NCI-H146 treated with DMSO at 0.1 percent for 48 hours (cell line): ENCODE measurements around the gene UNC45B.
"Not testable (repeated sequence)": the region's sequence is repeated elsewhere in the genome, so short reads cannot be mapped to it uniquely, and the experiment has no call there.

Experiments used
- DNase-seq: peaks from one replicate; lab custom pipeline; 2025; ENCODE audit not compliant: unreplicated experiment; lab: John Stamatoyannopoulos, UW

Gene UNC45B

DNA sequence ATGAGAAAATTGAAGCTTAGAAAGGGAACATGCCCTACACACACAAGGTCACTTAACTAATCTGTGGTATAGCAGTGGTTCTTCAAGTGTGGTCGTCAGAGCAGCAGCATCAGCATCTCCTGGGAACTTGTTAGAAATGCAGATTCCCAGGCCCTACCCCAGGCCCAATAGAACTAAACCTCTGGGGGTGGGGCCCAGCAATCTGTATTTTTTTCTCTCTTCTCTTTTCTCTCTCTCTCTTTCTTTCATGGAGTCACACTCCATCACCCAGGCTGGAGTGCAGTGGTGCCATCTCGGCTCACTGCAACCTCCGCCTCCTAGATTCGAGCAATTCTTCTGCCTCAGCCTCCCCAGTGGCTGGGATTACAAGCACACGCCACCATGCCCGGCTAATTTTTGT is 9.4 kb upstream of the UNC45B start:
- no peak for DNase-seq

DNA sequence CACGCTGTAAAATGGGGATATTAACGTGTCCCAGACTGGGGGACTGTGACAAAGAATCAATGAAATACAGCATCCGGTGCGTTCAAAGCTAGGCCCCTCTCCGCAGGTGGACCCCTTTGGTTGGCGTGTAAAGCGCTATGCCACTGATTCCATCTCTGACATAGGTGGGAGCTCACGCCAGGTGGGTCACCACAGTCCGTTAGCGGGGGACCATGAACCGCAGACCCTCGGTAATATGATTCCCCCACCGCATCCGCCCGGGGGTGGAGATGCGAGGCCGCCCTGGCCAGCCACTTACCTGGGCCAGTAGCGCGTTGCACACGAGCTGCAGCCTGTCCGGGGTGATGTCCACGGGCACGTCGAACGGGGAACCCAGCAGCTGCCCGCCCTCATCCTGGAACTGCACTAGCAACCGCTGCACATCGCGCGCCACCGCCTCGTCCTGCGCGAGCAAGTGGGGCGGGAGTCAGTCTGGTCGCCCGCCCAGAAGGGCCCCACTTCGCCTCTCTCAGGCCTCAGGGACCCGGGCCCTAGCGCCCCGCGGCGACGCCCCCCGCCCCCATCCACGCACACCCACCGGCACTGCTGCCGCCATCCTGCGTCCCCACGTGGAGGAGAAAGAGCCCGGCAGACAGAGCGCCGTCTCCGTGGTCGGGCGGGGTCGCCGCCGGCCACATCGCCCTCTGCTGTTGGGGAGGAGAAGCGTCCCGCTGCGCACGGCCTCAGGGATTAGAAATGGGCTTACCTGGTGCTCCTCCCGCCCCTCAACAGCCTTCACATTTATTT is 5.7 kb upstream of the UNC45B start, which contains the start of gene NLE1:
TSS of gene NLE1 (minus strand) at position 623 of the 786 bp plus-strand sequence. CDS start at position 595, 28 bp downstream.
- peak; percentile 53 for DNase-seq

DNA sequence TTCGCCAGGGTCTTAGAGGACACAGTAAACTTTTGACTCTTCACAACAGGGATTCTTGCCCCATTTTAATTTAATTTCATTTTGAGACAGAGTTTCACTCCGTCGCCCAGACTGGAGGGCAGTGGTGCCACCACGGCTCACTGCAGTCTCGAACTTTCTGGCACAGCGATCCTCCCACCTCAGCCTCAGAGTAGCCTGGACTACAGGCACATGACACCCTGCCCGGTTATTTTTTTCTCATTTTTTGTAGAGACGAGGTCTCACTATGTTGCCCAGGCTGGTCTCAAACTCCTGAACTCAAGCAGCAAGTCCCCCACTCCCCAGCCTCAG is 5.2 kb upstream of the UNC45B start:
- DNase-seq, result no peak

GRCh38 chr17:35144840-35145239 is 2.8 kb upstream of the UNC45B start:
- no peak for DNase-seq

GRCh38 chr17:35146214-35146833 is 1.3 kb upstream of the UNC45B start:
- no peak for DNase-seq

DNA sequence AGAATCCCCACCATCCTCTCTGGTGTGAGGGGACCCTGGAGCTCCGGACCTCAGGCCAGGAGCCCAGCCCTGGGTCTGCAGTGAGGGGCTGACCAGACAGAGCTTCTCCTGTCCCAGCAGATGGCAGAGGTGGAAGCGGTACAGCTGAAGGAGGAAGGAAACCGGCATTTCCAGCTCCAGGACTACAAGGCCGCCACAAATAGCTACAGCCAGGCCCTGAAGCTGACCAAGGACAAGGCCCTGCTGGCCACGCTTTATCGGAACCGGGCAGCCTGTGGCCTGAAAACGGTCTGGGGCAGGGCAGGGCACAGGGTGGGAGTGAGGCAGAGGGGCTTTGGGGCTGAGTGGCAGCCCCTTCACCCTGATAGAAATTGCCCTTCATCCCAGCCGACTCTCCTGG is 527 bp downstream of the UNC45B start:
- DNase-seq, result no peak

DNA sequence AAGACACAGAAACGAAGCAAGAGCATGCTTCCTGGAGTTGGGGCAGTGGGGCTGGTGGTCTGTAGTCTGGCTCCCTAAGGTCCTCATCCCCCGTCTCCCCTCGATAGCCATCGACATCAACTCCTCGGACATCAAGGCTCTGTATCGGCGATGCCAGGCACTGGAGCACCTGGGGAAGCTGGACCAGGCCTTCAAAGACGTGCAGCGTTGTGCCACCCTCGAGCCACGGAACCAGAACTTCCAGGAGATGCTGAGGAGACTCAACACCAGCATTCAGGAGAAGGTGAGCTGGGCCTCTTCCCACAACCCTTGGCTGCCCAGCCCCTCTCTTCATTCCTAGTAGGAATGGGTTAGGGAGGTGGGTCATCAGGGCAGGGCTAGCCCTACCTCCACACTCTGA is 2.3 kb downstream of the UNC45B start:
- DNase-seq, result no peak

DNA sequence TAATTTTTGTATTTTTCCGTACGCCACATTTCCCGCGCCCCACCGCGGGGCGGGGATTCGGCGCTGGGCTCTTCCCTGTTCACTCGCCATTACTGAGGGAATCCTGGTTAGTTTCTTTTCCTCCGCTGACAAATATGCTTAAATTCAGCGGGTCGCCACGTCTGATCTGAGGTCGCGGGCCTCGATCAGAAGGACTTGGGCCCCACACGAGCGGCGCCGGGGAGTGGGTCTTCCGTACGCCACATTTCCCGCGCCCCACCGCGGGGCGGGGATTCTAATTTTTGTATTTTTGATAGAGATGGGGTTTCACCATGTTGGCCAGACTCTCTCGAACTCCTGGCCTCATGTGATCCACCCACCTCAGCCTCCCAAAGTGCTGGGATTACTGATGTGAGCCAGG is 3.5 kb downstream of the UNC45B start:
- not testable (repeated sequence) for DNase-seq

- no peak for DNase-seq
These were observed 5.0 kb downstream of the UNC45B start for GRCh38 chr17:35152421-35153140.

DNA sequence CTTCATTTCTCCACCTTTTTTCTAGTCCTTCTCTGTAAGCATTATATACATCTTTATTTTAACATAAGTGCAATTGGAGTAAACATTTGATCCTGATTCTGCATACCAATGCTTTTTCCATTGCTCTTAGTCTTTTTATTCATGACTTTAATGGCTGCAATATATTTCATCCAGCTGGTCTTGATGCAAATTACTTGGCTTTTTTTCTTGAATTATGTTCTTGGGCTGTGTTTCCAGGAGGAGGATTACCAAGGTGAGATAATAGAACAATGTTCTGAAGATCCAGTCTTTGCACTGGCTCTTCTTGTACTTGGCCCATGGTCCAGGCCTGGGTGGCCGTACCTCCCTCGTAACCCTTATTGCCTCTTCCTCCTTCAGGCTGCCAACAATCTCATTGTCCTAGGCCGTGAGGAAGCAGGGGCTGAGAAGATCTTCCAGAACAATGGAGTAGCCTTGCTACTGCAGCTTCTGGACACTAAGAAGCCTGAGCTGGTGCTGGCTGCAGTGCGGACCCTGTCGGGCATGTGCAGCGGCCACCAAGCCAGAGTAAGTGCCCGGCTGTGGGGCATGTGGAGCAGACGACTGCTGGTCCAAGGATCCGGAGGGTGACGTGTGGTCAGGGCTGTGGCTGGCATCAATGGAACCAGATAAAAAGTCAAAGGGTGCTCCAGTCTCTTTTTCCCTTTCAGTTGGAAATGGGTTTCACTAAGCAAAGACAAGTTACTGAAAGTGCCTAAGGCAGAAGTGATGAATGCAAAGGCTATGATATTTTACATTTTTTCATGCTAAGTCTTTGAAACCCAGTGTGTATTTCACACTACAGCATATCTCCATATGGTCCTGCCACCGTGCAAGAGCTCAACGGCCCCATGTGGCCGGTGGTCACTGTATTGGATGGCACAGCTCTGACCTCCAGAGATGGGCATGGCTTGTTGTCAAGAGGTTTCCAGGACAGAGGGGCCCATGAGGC is 6.9 kb downstream of the UNC45B start:
- DNase-seq, result no peak

- no peak for DNase-seq
These were observed 7.6 kb downstream of the UNC45B start for GRCh38 chr17:35155246-35155645.

- DNase-seq, result no peak
These were observed 12.3 kb downstream of the UNC45B start for GRCh38 chr17:35159940-35160339.

DNA sequence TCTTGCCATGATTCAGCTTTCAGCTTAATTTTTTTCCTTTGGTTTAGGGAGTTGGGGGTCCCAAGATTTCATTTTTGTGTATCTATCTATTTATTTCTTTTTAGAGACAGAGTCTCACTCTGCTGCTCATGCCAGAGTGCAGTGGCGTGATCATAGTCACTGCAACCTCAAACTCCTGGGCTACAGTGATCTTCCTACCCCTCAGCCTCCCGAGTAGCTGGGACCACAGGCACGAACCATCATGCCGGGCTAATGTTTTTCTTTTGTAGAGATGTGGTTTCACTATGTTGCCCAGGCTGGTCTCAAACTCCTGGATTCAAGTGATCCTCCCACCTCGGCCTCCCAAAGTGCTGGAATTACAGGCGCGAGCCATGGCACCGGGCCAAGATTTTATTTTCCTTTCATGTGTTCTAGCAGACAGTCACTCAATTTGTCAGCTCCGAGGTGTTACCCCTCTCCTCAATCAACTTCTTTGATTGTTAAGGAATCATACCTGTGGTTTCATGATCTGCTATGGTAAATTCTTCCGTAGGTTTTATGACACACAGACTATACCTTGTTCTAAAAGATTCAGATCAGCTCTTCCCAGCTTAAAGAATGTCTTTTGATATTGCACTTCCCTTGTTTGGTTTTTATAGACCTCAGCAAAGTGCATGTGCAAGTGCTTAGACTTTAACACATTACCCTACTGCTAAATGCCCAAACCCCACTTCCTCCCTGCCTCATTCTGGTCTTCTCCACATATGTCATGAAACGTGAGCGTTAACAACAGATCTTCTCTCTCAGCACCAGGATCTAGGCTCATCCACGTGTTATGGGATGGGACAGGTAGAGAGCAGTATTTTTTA is 13.0 kb downstream of the UNC45B start:
- DNase-seq, result no peak

DNA sequence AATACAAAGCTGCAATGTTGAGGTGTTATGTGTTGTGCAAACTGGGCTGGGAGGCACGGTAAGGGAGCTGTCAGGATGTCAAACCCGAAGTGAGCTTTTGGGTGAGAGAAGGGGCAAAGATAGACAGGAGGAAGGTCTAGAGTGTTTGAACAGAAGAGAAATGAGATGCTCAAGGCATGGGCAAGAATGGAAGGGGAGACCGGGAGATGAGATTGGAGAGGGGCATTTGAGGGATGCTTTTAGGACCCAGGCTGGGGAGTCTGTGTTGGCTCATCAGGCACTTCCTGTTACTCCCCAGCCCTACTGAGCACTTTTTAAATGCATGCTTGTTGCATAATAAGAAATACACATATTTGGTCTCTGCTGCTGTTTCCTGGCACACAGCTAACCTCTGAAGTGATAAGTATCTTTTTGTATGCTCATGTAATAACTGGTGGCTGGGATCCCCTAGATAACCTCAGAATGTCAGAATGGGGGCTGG is 13.7 kb downstream of the UNC45B start:
- DNase-seq, result no peak

GRCh38 chr17:35162755-35163154 is 15.1 kb downstream of the UNC45B start:
- DNase-seq, result no peak

- DNase-seq, result no peak
These were observed 16.3 kb downstream of the UNC45B start for GRCh38 chr17:35163886-35164285.

DNA sequence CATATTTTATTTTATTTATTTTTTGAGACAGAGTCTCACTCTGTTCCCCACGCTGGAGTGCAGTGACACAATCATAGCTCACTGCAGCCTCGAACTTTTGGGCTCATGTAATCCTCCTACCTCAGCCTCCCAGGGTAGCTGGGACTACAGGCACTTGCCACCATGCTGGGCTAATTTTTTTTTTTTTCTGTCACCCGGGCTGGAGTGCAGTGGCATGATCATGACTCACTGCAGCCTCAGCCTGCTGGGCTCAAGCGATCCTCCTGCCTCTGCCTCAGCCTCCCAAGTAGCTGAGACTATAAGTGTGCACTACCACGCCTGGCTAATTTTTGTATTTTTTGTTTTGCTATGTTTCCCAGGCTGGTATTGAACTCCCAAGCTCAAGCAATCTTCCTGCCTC is 17.1 kb downstream of the UNC45B start:
- no peak for DNase-seq

GRCh38 chr17:35166526-35166925 is 18.9 kb downstream of the UNC45B start:
- no peak for DNase-seq

GRCh38 chr17:35167046-35167445 is 19.4 kb downstream of the UNC45B start:
- no peak for DNase-seq

DNA sequence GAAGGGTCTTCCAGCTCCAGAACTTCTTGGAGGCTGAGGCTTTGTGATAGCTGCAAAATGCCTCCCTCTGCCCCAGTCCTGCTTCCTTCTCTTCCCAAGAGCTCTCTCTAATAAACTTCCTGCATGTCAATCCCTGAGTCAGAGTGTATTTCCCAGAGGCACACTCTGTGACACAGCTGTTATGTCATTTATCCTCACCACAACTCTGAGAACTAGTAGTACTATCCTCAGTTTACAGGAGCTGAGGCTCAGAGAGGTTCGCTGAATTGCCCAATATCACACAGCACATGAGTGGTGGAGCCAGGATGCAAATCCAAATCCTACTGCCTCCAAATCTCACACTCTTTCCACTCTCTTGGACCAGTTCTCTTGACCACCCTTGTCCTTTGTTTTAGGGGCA is 20.0 kb downstream of the UNC45B start:
- no peak for DNase-seq
